Right lobe of liver (tissue), 6 donors: ENCODE data around the gene SF3B4. TPM values are rescaled to one million over a fixed set of nuclear protein-coding genes. Genes with fewer than 3 reads are reported as not detected.

ENCODE experiments used
- ATAC-seq, 4 donors: fragments of 200-7000 bp; cut with Tn5 transposase; one replicate each; pipeline ENCODE4 v1.9.1; 2020; ENCODE audit warnings: mild to moderate bottlenecking in 4 of 4, moderate library complexity in 4 of 4
- DNase-seq, 3 donors: peaks; one replicate each; pipeline ENCODE4 v3.0.0-alpha.2; 2020
- H3K27ac ChIP-seq, 3 donors: fragments of 200-600 bp; one replicate each; pipeline ENCODE4 v1.8.0; 2022
- H3K27me3 ChIP-seq, 2 donors: fragments of 200-600 bp; one replicate each; pipeline ENCODE4 v1.8.0; 2022
- H3K36me3 ChIP-seq, 4 donors: fragments of 200-600 bp; sonication (generic) in 1 of 4; one replicate each; pipeline versions ENCODE4 v1.5.1 to v1.8.0; 2017 to 2022; ENCODE audit warnings: control low read depth in 1 of 4
- H3K4me1 ChIP-seq, 4 donors: fragments of 200-600 bp; sonication (generic) in 1 of 4; one replicate each; pipeline versions ENCODE4 v1.5.1 to v1.8.0; 2017 to 2022; ENCODE audit warnings: control low read depth in 1 of 4
- H3K4me3 ChIP-seq, 3 donors: fragments of 200-600 bp; one replicate each; pipeline ENCODE4 v1.8.0; 2022
- H3K9me3 ChIP-seq, 4 donors: fragments of 200-600 bp; sonication (generic) in 1 of 4; one replicate each; pipeline versions ENCODE4 v1.5.1 to v1.8.0; 2017 to 2022; ENCODE audit warnings: control low read depth in 1 of 4
- CTCF ChIP-seq, 4 donors: fragments of 200-600 bp in 3 of 4; fragments of 450-650 bp in 1 of 4; IDR thresholded peaks; one replicate each; pipeline versions ENCODE4 v1.5.1 to v1.8.0; 2016 to 2022; ENCODE audit warnings: antibody characterized with exemption in 4 of 4, mild to moderate bottlenecking in 2 of 4
- POLR2A ChIP-seq: fragments of 450-650 bp; IDR thresholded peaks from one replicate; pipeline ENCODE4 v1.6.1; 2017; ENCODE audit warnings: antibody characterized with exemption, mild to moderate bottlenecking
- WGBS: methylation state at CpG from one replicate; pipeline ENCODE4 v1.1.6; 2018; ENCODE audit warnings: low coverage, low lambda C conversion rate; ENCODE audit not compliant: insufficient coverage; ENCODE audit errors: missing lambda C conversion rate; 5-methylcytosine and 5-hydroxymethylcytosine counted together
- intact Hi-C, 2 donors: fragments of 100-400 bp; cut with DNase I; formaldehyde crosslinking; loops; one replicate each; pipeline versions ENCODE4 v1.11.2 to v1.14.1; 2022
- total RNA-seq, 6 experiments: library from RNA; depleted of rRNA in 2 of 6; stranded (reverse); fragments of >200 nt in 2 of 6; fragmentation: NEBNext Ultra II Directional in 3 of 6; extraction: Animal tissue kit (Norgen Biotek cat#: 25700) in 3 of 6; gene quantifications; one replicate each; pipeline versions ENCODE4 v1.1.0 to v1.2.4, GENCODE V29; 2016 to 2023
- donor health status: DM: no; HTN: yes; CAD: no.
- donor health status: DM: no; HTN: no; CAD: no.
- donor health status: DM: no; HTN: no; CAD: no.
- donor health status: DM: no; HTN: yes; CAD: no.
- donor health status: DM: no; HTN: yes; CAD: no.

SF3B4 gene
- total RNA-seq, 6 experiments from 2014 or later = 8.2 to 18.5 (median 12.2) TPM

GRCh38 chr1:149967041-149967440, 39.4 kb upstream of the SF3B4 start:
- Histone ChIP-seq H3K4me1 (peaks cover 0 to 39% (median 6%) of the 10 kb centered on the region in 4 donors), H3K27me3 (no peaks in the 10 kb centered on the region), H3K4me3 (no peak overlapping the region), H3K9me3 (no peaks in the 10 kb centered on the region), H3K36me3 (peaks cover 0 to 42% (median 22%) of the 10 kb centered on the region in 4 donors), H3K27ac (no peak overlapping the region)
- DNase-seq (no peak), ATAC-seq (peak in 1 of 4 donors; percentile 52)
- 59% methylated on average over 2 of the region's 3 CpGs for WGBS
- TF ChIP-seq CTCF (IDR thresholded peaks at IDR 0.05) (no peak), POLR2A (no peak)
- intact Hi-C loops = loop anchor here in 1 of 2 donors (10.0 kb wide), 1 partner anchor 88 kb away; no protein-coding TSS in a partner anchor

GRCh38 chr1:149966405-149966804, 38.8 kb upstream of the SF3B4 start:
- no peak overlapping the region for H3K4me3 ChIP-seq
- intact Hi-C loops = loop anchor here in 1 of 2 donors (10.0 kb wide), 1 partner anchor 88 kb away; no protein-coding TSS in a partner anchor
- peaks cover 0 to 44% (median 7%) of the 10 kb centered on the region in 4 donors for H3K4me1 ChIP-seq
- TF ChIP-seq POLR2A (no peak), CTCF (IDR thresholded peaks at IDR 0.05) (no peak)
- peak overlapping the region in 1 of 3 donors; percentile 61 for H3K27ac ChIP-seq
- peaks cover 0 to 41% (median 21%) of the 10 kb centered on the region in 4 donors for H3K36me3 ChIP-seq
- DNase-seq = no peak
- 62% methylated on average over 1 of the region's 1 CpG for WGBS
- ATAC-seq = no peak
- no peaks in the 10 kb centered on the region for H3K9me3 ChIP-seq
- no peaks in the 10 kb centered on the region for H3K27me3 ChIP-seq

GRCh38 chr1:149965440-149965839, 37.8 kb upstream of the SF3B4 start:
- Histone ChIP-seq H3K27me3 (no peaks in the 10 kb centered on the region), H3K4me1 (peaks cover 0 to 44% (median 7%) of the 10 kb centered on the region in 4 donors), H3K4me3 (no peak overlapping the region), H3K27ac (peak overlapping the region in 2 of 3 donors; percentile 1 to 61), H3K9me3 (no peaks in the 10 kb centered on the region), H3K36me3 (peaks cover 0 to 33% (median 16%) of the 10 kb centered on the region in 4 donors)
- TF ChIP-seq POLR2A (peak; percentile 13), CTCF (IDR thresholded peaks at IDR 0.05) (no peak)
- ATAC-seq = peak; percentile 60 to 73 (median 64)
- no peak for DNase-seq
- intact Hi-C loops = loop anchor here in 1 of 2 donors (10.0 kb wide), 1 partner anchor 89 kb away; no protein-coding TSS in a partner anchor
- WGBS = 7% methylated on average over 3 of the region's 3 CpGs

- H3K9me3 ChIP-seq = no peaks in the 10 kb centered on the region
- TF ChIP-seq POLR2A (no peak), CTCF (IDR thresholded peaks at IDR 0.05) (no peak)
- H3K4me1 ChIP-seq = peaks cover 0 to 44% (median 7%) of the 10 kb centered on the region in 4 donors
- H3K36me3 ChIP-seq = peaks cover 0 to 32% (median 16%) of the 10 kb centered on the region in 4 donors
- DNase-seq = no peak
- peak overlapping the region in 2 of 3 donors; percentile 59 to 77 for H3K27ac ChIP-seq
- intact Hi-C loops = loop anchor here in 1 of 2 donors (10.0 kb wide), 1 partner anchor 91 kb away; no protein-coding TSS in a partner anchor
- no peaks in the 10 kb centered on the region for H3K27me3 ChIP-seq
- ATAC-seq = peak; percentile 10 to 71 (median 64)
- H3K4me3 ChIP-seq = no peak overlapping the region
- WGBS = 23% methylated on average over 3 of the region's 3 CpGs
Measured at GRCh38 chr1:149963358-149963757, 35.8 kb upstream of the SF3B4 start.
